ENCODE results near the gene DPEP1.
A peak's percentile ranks its signal among the peaks of the same experiment; 100 is the strongest.

Gene DPEP1

DNA sequence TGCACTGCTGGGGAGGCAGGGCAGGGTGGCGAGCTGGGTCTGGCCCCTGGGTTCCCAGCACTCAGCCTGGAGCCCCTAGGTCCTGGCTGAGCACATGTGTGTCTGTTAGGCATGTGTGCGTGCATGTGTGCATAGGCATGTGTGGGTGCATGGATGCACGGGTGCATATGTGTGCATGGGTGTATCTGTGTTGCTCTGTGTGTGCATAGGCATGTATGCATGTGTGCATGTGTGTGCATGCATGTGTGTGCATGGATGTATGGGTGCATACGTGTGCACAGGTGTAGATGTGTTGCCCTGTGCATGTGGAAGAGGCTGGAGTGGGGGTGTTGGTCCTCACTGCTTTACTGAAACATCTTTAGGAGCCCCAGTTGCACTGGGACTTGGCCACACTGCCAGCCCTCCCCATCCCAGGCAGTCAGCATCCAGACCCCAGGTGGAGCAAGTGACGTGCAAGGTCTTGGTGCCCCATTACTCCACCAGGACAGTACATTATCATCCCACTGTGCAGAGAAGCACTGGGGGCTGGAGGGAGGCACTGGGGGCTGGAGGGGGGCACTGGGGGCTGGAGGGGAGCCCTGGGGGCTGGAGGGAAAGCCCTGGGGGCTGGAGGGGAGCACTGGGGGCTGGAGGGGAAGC lies 10.4 kb upstream of the DPEP1 start:
- ChIA-PET POLR2A (ENCODE audit: low non-redundant PET) (no interaction called here), CTCF (interaction anchor here (0.7 to 0.8 kb wide), 2 partner anchors 12 to 23 kb away, joined by 4 read pairs; no protein-coding TSS in a partner anchor)
- TF ChIP-seq CTCF (conservative IDR thresholded peaks at IDR 0.05; ENCODE audit: low read depth), result no peak
- peak overlapping the region; percentile 84 for H3K27ac ChIP-seq
- no peak for DNase-seq (ENCODE audit: low spot score)

GRCh38 chr16:89604764-89605163 lies 8.7 kb upstream of the DPEP1 start:
- DNase-seq (ENCODE audit: low spot score), result no peak
- H3K27ac ChIP-seq, result no peak overlapping the region
- no peak for TF ChIP-seq CTCF (conservative IDR thresholded peaks at IDR 0.05; ENCODE audit: low read depth)
- POLR2A ChIA-PET (ENCODE audit: low non-redundant PET), result no interaction called here
- CTCF ChIA-PET, result interaction anchor here (1.0 kb wide), 1 partner anchor 11 kb away, joined by 5 read pairs; no protein-coding TSS in a partner anchor

DNA sequence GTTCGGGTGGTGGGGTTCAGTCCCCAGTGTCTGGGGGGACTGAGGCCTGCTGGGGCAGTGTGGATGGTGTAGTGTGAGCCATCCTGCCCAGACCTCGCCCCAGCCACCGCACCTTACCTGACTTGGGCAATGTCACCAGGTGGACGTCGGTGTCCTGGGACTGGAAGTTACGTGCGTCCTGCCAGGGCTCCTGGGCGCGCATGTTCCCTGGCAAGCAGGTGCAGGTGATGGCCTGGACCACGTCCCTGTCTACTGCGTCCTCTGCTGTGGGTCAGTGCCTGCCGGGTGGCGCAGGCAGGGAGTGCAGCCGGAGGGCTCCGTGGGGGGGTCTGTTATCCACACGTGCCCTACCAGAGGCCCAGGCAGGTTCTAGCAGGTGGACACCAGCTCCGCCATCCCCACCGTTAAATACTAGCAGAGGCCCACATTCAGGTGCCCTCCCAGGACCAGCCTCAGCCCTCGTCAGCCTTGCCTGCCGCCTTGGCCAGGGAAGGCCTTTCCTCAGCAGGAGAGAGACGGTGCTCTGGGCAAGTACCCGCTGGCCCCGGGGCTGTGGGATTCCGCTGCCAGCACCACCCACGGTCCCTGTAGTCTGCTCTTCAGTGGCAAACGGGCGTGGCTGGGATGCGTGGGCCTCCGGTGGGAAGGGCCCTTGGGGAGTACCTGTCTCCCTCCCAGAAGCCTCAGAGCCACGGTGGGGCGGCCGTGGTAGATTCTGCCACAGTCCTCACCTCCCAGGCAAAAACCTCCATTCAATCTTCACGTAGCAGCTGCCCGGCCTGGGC lies 8.1 kb upstream of the DPEP1 start:
- ChIA-PET CTCF (interaction anchor here (1.0 kb wide), 1 partner anchor 10 kb away, joined by 5 read pairs; no protein-coding TSS in a partner anchor), POLR2A (ENCODE audit: low non-redundant PET) (no interaction called here)
- no peak for TF ChIP-seq CTCF (conservative IDR thresholded peaks at IDR 0.05; ENCODE audit: low read depth)
- no peak overlapping the region for H3K27ac ChIP-seq
- DNase-seq (ENCODE audit: low spot score), result no peak

GRCh38 chr16:89606006-89606405 lies 7.4 kb upstream of the DPEP1 start:
- no peak overlapping the region for H3K27ac ChIP-seq
- ChIA-PET POLR2A (ENCODE audit: low non-redundant PET) (no interaction called here), CTCF (no interaction called here)
- DNase-seq (ENCODE audit: low spot score), result no peak
- no peak for TF ChIP-seq CTCF (conservative IDR thresholded peaks at IDR 0.05; ENCODE audit: low read depth)

GRCh38 chr16:89607453-89607852 lies 6.0 kb upstream of the DPEP1 start:
- DNase-seq (ENCODE audit: low spot score), result no peak
- H3K27ac ChIP-seq, result no peak overlapping the region
- no peak for TF ChIP-seq CTCF (conservative IDR thresholded peaks at IDR 0.05; ENCODE audit: low read depth)
- ChIA-PET POLR2A (ENCODE audit: low non-redundant PET) (no interaction called here), CTCF (interaction anchor here (0.7 kb wide), 1 partner anchor 294 kb away, joined by 3 read pairs; no protein-coding TSS in a partner anchor)

DNA sequence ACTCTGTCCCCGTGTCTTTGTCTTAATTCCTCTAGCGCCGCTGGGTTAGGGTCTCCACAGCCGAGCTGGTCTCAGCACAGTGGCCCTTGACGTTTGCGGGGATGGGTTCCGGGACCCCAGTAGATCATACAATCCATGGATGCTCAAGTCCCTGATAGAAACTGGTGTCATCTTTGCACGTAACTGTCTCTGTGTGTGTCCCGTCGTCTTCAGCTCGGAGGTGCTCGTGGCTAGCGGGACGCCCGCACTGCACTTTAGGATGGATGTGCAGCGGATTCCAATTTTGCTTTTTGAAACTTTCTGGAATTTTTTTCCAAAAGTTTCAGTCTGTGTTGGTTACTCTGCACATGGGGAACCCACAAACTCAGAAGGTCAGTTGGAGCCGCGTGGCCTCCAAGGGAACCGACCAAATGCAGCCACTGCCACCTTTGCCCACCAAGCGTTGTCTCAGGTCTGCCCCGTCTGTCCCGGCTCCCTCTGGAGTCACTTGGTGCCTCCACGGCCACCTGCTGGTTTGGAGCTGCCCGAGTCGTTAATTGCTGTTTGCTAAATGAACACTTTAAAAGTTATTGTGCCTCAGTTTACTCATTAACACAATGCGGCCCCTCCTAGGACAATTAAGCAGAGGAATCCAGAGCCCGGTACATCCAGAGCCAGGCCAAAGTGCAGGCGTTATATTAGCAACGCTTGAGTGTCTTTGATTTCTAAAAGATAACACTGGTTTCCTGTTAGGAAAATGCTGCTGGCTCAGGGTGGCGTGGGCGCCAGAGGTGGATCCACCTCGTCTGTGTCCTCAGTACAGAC lies 5.3 kb upstream of the DPEP1 start:
- no peak for TF ChIP-seq CTCF (conservative IDR thresholded peaks at IDR 0.05; ENCODE audit: low read depth)
- ChIA-PET POLR2A (ENCODE audit: low non-redundant PET) (no interaction called here), CTCF (interaction anchor here (0.6 to 1.0 kb wide), 3 partner anchors 44 to 675 kb away, joined by 3 read pairs; no protein-coding TSS in a partner anchor)
- H3K27ac ChIP-seq, result no peak overlapping the region
- no peak for DNase-seq (ENCODE audit: low spot score)
